ENCODE data around the gene C22orf23. TPM values are rescaled to one million over a fixed set of nuclear protein-coding genes. Genes with fewer than 3 reads are reported as not detected.
A peak's percentile ranks its signal among the peaks of the same experiment; 100 is the strongest.

C22orf23 gene
- total and polyA plus RNA-seq, 2 of the 4 experiments (the other 2 are of a cell fraction) = 0.39 to 0.54 TPM

DNA sequence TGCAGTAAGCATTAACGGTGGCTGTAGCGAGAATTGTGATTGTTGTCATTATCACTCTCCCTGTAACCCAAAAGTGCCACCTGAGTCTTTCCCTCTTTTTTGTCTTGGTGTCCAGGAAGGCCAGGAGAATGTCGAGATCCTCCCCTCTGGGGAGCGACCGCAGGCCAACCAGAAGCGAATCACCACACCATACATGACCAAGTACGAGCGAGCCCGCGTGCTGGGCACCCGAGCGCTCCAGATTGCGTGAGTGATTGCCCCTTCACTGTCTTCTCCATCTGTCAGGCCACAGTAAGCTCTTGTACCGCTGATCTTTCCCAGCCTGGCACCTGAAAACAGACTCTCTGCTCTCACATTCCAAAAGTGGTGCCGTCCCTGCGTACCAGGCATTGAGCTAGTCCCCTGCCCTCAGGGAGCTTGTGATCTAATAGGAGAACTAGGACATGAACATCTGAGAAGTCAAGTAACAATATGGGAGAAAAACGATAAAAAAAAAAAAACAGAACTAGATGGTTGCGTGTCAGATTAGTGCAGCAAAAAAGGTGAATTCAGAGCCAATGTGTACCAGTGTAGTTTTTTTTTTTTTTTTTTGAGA, 5.9 kb upstream of the C22orf23 start:
- no peak overlapping the region for H2BK20ac ChIP-seq (ENCODE audit: low read depth, low read length)
- peaks cover 25 to 32% of the 10 kb centered on the region in 2 experiments for H3K79me1 ChIP-seq (ENCODE audit: low read depth in 1 of 2, low read length in 2 of 2)
- H2AFZ ChIP-seq (replicated peaks; ENCODE audit: low read length, poor library complexity) = no peak overlapping the region
- no peak overlapping the region for H4K5ac ChIP-seq (ENCODE audit: low read depth, low read length)
- no peak overlapping the region for H3K9ac ChIP-seq (ENCODE audit: low read depth, low read length)
- CTCF ChIA-PET = no interaction called here
- intact Hi-C loops (cut with micrococcal nuclease) = no loop called here
- H3K27me3 ChIP-seq (ENCODE audit: control insufficient read depth, insufficient read depth, low read length) = no peaks in the 10 kb centered on the region
- no peak overlapping the region for H3K18ac ChIP-seq (ENCODE audit: low read depth, low read length)
- dilution Hi-C loops (cut with HindIII; ENCODE audit: low sequenced_read_pairs, unreplicated experiment) = no loop called here
- H3K27ac ChIP-seq (ENCODE audit: insufficient read depth, low read length) = no peak overlapping the region
- ATAC-seq (ENCODE audit: low read depth) = no peak
- H3K9me3 ChIP-seq (ENCODE audit: control insufficient read depth, insufficient read depth, low read length) = no peaks in the 10 kb centered on the region
- no peak overlapping the region for H3K4me3 ChIP-seq (ENCODE audit: insufficient read depth, low read depth, low read length)
- H2BK5ac ChIP-seq (ENCODE audit: low read depth, low read length, poor library complexity, severe bottlenecking) = no peak overlapping the region
- POLR2A ChIA-PET (ENCODE audit: unreplicated experiment) = interaction anchor here (0.7 kb wide), 1 partner anchor 1167 kb away, joined by 5 read pairs; no protein-coding TSS in a partner anchor
- no peak overlapping the region for H3K14ac ChIP-seq (replicated peaks; ENCODE audit: low read depth, low read length)
- H4K20me1 ChIP-seq (ENCODE audit: insufficient read depth, low read length) = no peaks in the 10 kb centered on the region; the same call in 1 of the 2 replicates
- no peak overlapping the region for H4K8ac ChIP-seq (ENCODE audit: low read depth in 2 of 2, low read length in 2 of 2)
- no peak overlapping the region for H2BK15ac ChIP-seq (ENCODE audit: low read depth, low read length)
- TF ChIP-seq, protein P1, sequence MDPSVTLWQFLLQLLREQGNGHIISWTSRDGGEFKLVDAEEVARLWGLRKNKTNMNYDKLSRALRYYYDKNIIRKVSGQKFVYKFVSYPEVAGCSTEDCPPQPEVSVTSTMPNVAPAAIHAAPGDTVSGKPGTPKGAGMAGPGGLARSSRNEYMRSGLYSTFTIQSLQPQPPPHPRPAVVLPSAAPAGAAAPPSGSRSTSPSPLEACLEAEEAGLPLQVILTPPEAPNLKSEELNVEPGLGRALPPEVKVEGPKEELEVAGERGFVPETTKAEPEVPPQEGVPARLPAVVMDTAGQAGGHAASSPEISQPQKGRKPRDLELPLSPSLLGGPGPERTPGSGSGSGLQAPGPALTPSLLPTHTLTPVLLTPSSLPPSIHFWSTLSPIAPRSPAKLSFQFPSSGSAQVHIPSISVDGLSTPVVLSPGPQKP (IDR thresholded peaks at IDR 0.05; ENCODE audit: borderline replicate concordance, low read depth, low read length) = no peak
- TF ChIP-seq RCOR1 (IDR thresholded peaks at IDR 0.05; ENCODE audit: insufficient replicate concordance, low read length) (no peak), MXI1 (IDR thresholded peaks at IDR 0.05; ENCODE audit: borderline replicate concordance, low read depth, low read length) (no peak), RFX5 (IDR thresholded peaks at IDR 0.05; ENCODE audit: low read depth, low read length) (no peak), RAD21 (IDR thresholded peaks at IDR 0.05; ENCODE audit: low read length) (no peak), CHD1 (IDR thresholded peaks at IDR 0.05; ENCODE audit: low read depth, low read length) (no peak)
- TF ChIP-seq, protein P2, sequence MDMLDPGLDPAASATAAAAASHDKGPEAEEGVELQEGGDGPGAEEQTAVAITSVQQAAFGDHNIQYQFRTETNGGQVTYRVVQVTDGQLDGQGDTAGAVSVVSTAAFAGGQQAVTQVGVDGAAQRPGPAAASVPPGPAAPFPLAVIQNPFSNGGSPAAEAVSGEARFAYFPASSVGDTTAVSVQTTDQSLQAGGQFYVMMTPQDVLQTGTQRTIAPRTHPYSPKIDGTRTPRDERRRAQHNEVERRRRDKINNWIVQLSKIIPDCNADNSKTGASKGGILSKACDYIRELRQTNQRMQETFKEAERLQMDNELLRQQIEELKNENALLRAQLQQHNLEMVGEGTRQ (IDR thresholded peaks at IDR 0.05; ENCODE audit: low read depth, low read length) = no peak
- TF ChIP-seq, protein P3, sequence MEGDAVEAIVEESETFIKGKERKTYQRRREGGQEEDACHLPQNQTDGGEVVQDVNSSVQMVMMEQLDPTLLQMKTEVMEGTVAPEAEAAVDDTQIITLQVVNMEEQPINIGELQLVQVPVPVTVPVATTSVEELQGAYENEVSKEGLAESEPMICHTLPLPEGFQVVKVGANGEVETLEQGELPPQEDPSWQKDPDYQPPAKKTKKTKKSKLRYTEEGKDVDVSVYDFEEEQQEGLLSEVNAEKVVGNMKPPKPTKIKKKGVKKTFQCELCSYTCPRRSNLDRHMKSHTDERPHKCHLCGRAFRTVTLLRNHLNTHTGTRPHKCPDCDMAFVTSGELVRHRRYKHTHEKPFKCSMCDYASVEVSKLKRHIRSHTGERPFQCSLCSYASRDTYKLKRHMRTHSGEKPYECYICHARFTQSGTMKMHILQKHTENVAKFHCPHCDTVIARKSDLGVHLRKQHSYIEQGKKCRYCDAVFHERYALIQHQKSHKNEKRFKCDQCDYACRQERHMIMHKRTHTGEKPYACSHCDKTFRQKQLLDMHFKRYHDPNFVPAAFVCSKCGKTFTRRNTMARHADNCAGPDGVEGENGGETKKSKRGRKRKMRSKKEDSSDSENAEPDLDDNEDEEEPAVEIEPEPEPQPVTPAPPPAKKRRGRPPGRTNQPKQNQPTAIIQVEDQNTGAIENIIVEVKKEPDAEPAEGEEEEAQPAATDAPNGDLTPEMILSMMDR (conservative IDR thresholded peaks at IDR 0.05; ENCODE audit: low read depth, low read length) = no peak
- H3K36me3 ChIP-seq (ENCODE audit: control insufficient read depth, insufficient read depth, low read length) = peaks cover 46% of the 10 kb centered on the region
- no TSS peak for BruUV-seq (replicated peaks)
- no peak overlapping the region for H2AK5ac ChIP-seq (ENCODE audit: low read depth, low read length)
- H4K91ac ChIP-seq (ENCODE audit: insufficient read depth, low read depth, low read length) = no peak overlapping the region
- no peak overlapping the region for H3K56ac ChIP-seq (ENCODE audit: extremely low read depth, insufficient read depth, low read length)
- H2BK120ac ChIP-seq (ENCODE audit: low read depth, low read length) = no peak overlapping the region
- H3K23ac ChIP-seq (ENCODE audit: low read depth, low read length) = no peak overlapping the region
- H3K4ac ChIP-seq (ENCODE audit: low read depth, low read length) = no peak overlapping the region
- DNase-seq = no peak
- H3K9me1 ChIP-seq (ENCODE audit: insufficient read depth, low read length) = peaks cover 3% of the 10 kb centered on the region; the same call in 1 of the 2 replicates
- peak overlapping the region; percentile 51 for H2AK9ac ChIP-seq (replicated peaks; ENCODE audit: low read depth, low read length, poor library complexity)
- 91% methylated on average over 9 of the region's 18 CpGs; no CpG with 5 or more reads in 1 of the 2 experiments for WGBS, 2 experiments (ENCODE audit: extremely low coverage in 2 of 2, insufficient read length in 1 of 2)
- in situ Hi-C loops (cut with MboI; ENCODE audit: low sequenced_read_pairs) = no loop called here
- H3K4me1 ChIP-seq (ENCODE audit: control insufficient read depth, insufficient read depth, low read length) = peaks cover 3% of the 10 kb centered on the region; the same call in 1 of the 2 replicates
- H3K4me2 ChIP-seq (ENCODE audit: low read depth, low read length) = no peak overlapping the region
